B cell (primary cell): ENCODE measurements around the gene ATP6V0E2. TPM values are rescaled to one million over a fixed set of nuclear protein-coding genes. Genes with fewer than 3 reads are reported as not detected.

Experiments used
- ATAC-seq: fragments of 200-7000 bp; cut with Tn5 transposase; one replicate; pipeline ENCODE4 v1.10.0; 2021; ENCODE audit warnings: low read depth, mild to moderate bottlenecking, moderate number of reproducible peaks, moderate library complexity
- CTCF ChIA-PET: fragments of 350-600 bp; sonication (Branson Sonifier 250); formaldehyde crosslinking; loops from one replicate; lab custom pipeline; 2021; ENCODE audit warnings: antibody characterized with exemption, inconsistent platforms; lab: Charles Lee
- POLR2A ChIA-PET: fragments of 350-600 bp; sonication (Branson Sonifier 250); formaldehyde crosslinking; loops from one replicate; lab custom pipeline; 2021; ENCODE audit warnings: antibody characterized with exemption; lab: Charles Lee
- DNase-seq: peaks from one replicate; pipeline ENCODE4 v3.0.0; 2013
- H2AFZ ChIP-seq: 2 replicates; pipeline ENCODE4 v1.6.1; 2012; ENCODE audit warnings: mild to moderate bottlenecking, low read depth, low read length; ENCODE audit not compliant: insufficient read depth, poor library complexity, severe bottlenecking
- H3K27ac ChIP-seq, 2 donors: 1 replicate in 1 of 2; 2 replicates in 1 of 2; pipeline ENCODE4 v1.5.1; 2012 to 2013; ENCODE audit warnings: low read length in 2 of 2, mild to moderate bottlenecking in 2 of 2, moderate library complexity in 1 of 2
- H3K27me3 ChIP-seq, 4 experiments: fragments of 200-600 bp in 1 of 4; sonication (generic) in 1 of 4; replicated peaks in 1 of 4; 1 replicate in 2 of 4; 2 replicates in 2 of 4; pipeline versions ENCODE4 v1.6.1 to v1.7.0; 2013 to 2016; ENCODE audit warnings: low read length in 3 of 4, mild to moderate bottlenecking in 2 of 4, mixed read lengths in 1 of 4, moderate library complexity in 1 of 4; ENCODE audit not compliant: insufficient read depth in 4 of 4, control insufficient read depth in 3 of 4; ENCODE audit errors: control extremely low read depth in 1 of 4
- H3K36me3 ChIP-seq, 2 experiments: replicated peaks in 1 of 2; 1 replicate in 1 of 2; 2 replicates in 1 of 2; pipeline versions ENCODE4 v1.6.1 to v1.7.1; 2013; ENCODE audit warnings: low read length in 1 of 2; ENCODE audit not compliant: insufficient read depth in 2 of 2, control insufficient read depth in 1 of 2; ENCODE audit errors: control extremely low read depth in 1 of 2, extremely low read depth in 1 of 2
- H3K4me1 ChIP-seq, 2 donors: fragments of 200-600 bp in 1 of 2; sonication (generic) in 1 of 2; 1 replicate in 1 of 2; 2 replicates in 1 of 2; pipeline versions ENCODE4 v1.5.1 to v1.6.1; 2013 to 2017; ENCODE audit warnings: low read length in 2 of 2; ENCODE audit not compliant: control insufficient read depth in 2 of 2, insufficient read depth in 2 of 2
- H3K4me2 ChIP-seq: replicated peaks from 2 replicates; pipeline ENCODE3; 2012; ENCODE audit warnings: mild to moderate bottlenecking, low read depth, low read length; ENCODE audit not compliant: poor library complexity, severe bottlenecking
- H3K4me3 ChIP-seq, 5 experiments: fragments of 200-600 bp in 1 of 5; sonication (generic) in 1 of 5; 1 replicate in 3 of 5; 2 replicates in 2 of 5; pipeline versions ENCODE4 v1.5.1 to v1.7.0; 2011 to 2016; ENCODE audit warnings: low read length in 4 of 5, mild to moderate bottlenecking in 4 of 5, low read depth in 2 of 5, control low read depth in 1 of 5, moderate library complexity in 1 of 5; ENCODE audit not compliant: insufficient read depth in 1 of 5; ENCODE audit errors: control extremely low read depth in 1 of 5, extremely low read depth in 1 of 5
- H3K79me2 ChIP-seq: fragments of 200-600 bp; sonication (generic); one replicate; pipeline ENCODE4 v1.6.0; 2016; ENCODE audit warnings: low read length; ENCODE audit not compliant: control insufficient read depth, insufficient read depth
- H3K9ac ChIP-seq: fragments of 200-600 bp; sonication (generic); 2 replicates; pipeline ENCODE4 v1.6.1; 2017; ENCODE audit warnings: mild to moderate bottlenecking, low read length, moderate library complexity
- H3K9me3 ChIP-seq, 3 donors: one replicate each; pipeline versions ENCODE4 v1.6.1 to v1.7.1; 2013; ENCODE audit warnings: low read length in 2 of 3; ENCODE audit not compliant: control insufficient read depth in 2 of 3, insufficient read depth in 1 of 3; ENCODE audit errors: control extremely low read depth in 1 of 3
- H4K20me1 ChIP-seq: 2 replicates; pipeline ENCODE4 v1.6.0; 2012; ENCODE audit warnings: mild to moderate bottlenecking, low read length; ENCODE audit not compliant: insufficient read depth, control insufficient read depth, poor library complexity, severe bottlenecking
- H3K27ac Mint-ChIP-seq: one replicate; pipeline ENCODE4 v1.8.0; 2021; ENCODE audit warnings: mixed read lengths
- H3K27me3 Mint-ChIP-seq: one replicate; pipeline ENCODE4 v1.8.0; 2021; ENCODE audit warnings: mixed read lengths
- H3K4me1 Mint-ChIP-seq: one replicate; pipeline ENCODE4 v1.8.0; 2021; ENCODE audit warnings: mixed read lengths
- H3K4me3 Mint-ChIP-seq: one replicate; pipeline ENCODE4 v1.8.0; 2021; ENCODE audit warnings: mixed read lengths
- H3K9me3 Mint-ChIP-seq: one replicate; pipeline ENCODE4 v1.8.0; 2022; ENCODE audit warnings: mixed read lengths; ENCODE audit not compliant: insufficient read depth
- CTCF ChIP-seq: fragments of 200-600 bp; IDR thresholded peaks from one replicate; pipeline ENCODE4 v1.8.0; 2022; ENCODE audit warnings: antibody characterized with exemption, mild to moderate bottlenecking
- EZH2 ChIP-seq: IDR thresholded peaks from 2 replicates; pipeline ENCODE4 v1.6.1; 2012; ENCODE audit warnings: borderline replicate concordance, low read depth, mild to moderate bottlenecking, moderate library complexity, low read length; ENCODE audit not compliant: insufficient read depth, poor library complexity, severe bottlenecking
- WGBS: methylation state at CpG from one replicate; pipeline ENCODE4 v1.1.5; 2013; ENCODE audit warnings: missing lambda C conversion rate; ENCODE audit not compliant: insufficient coverage; 5-methylcytosine and 5-hydroxymethylcytosine counted together
- intact Hi-C: fragments of 100-400 bp; cut with micrococcal nuclease; formaldehyde crosslinking; loops from one replicate; pipeline ENCODE4 v1.10.0; 2022
- polyA plus RNA-seq: library from polyadenylated mRNA; depleted of rRNA; stranded (reverse); fragments of >200 nt; gene quantifications from 2 replicates; pipeline ENCODE4 v1.2.3, GENCODE V29; 2012
- total RNA-seq, 2 donors: library from RNA; stranded (reverse); fragments of 120-200 nt in 1 of 2; gene quantifications; 1 replicate in 1 of 2; 2 replicates in 1 of 2; pipeline versions ENCODE4 v1.2.3 to v1.2.4, GENCODE V29; 2013 to 2022

ATP6V0E2 gene
- total and polyA plus RNA-seq, 2 donors (not counting 1 experiment from before 2014, with no cell fraction given), result 13.5 to 49.6 TPM

GRCh38 chr7:149871576-149871975 lies 2.2 kb upstream of the ATP6V0E2 start:
- H3K27me3 ChIP-seq, result no peaks in the 10 kb centered on the region
- peaks cover 12% of the 10 kb centered on the region for H3K79me2 ChIP-seq
- Mint-ChIP-seq H3K9me3 (no peaks in the 10 kb centered on the region), H3K4me1 (peaks cover 43% of the 10 kb centered on the region), H3K4me3 (peak overlapping the region; percentile 32), H3K27me3 (no peaks in the 10 kb centered on the region), H3K27ac (no peak overlapping the region)
- H3K36me3 ChIP-seq, result peaks cover 0 to 4% of the 10 kb centered on the region in 2 experiments
- CTCF ChIA-PET, result no interaction called here
- no peak overlapping the region for H3K9ac ChIP-seq
- no peaks in the 10 kb centered on the region for H3K9me3 ChIP-seq
- no peak overlapping the region for H3K4me3 ChIP-seq
- DNase-seq, result no peak
- H3K27ac ChIP-seq, result no peak overlapping the region
- ATAC-seq, result no peak
- H3K4me1 ChIP-seq, result peaks cover 44 to 46% of the 10 kb centered on the region in 2 donors
- WGBS, result 100% methylated on average over 1 of the region's 1 CpG
- POLR2A ChIA-PET, result interaction anchor here (0.7 kb wide), 1 partner anchor 272 kb away, joined by 3 read pairs; no protein-coding TSS in a partner anchor
- no peaks in the 10 kb centered on the region for H4K20me1 ChIP-seq
- intact Hi-C loops, result loop anchor here (5.0 to 10.0 kb wide), 2 partner anchors 154 to 377 kb away; partner anchors contain the start of gene ZNF746
- no peak overlapping the region for H3K4me2 ChIP-seq
- H2AFZ ChIP-seq, result no peak overlapping the region
- no peak for TF ChIP-seq CTCF
- no peak for TF ChIP-seq EZH2

- H3K4me2 ChIP-seq, result peak overlapping the region; percentile 95
- WGBS, result 13% methylated on average over 10 of the region's 13 CpGs
- H3K9me3 Mint-ChIP-seq, result no peaks in the 10 kb centered on the region
- peak overlapping the region; percentile 3 to 90 (median 73) for H3K4me3 ChIP-seq
- H3K27me3 ChIP-seq, result no peaks in the 10 kb centered on the region
- intact Hi-C loops, result loop anchor here (1.0 to 10.0 kb wide), 4 partner anchors 34 to 378 kb away; partner anchors contain the start of genes ZNF746 and ZNF862
- H3K4me1 ChIP-seq, result peaks cover 40 to 44% of the 10 kb centered on the region in 2 donors
- no peaks in the 10 kb centered on the region for H4K20me1 ChIP-seq
- peak; percentile 38 for DNase-seq
- H3K27me3 Mint-ChIP-seq, result no peaks in the 10 kb centered on the region
- no peak overlapping the region for H3K27ac Mint-ChIP-seq
- peaks cover 12% of the 10 kb centered on the region for H3K79me2 ChIP-seq
- H3K4me1 Mint-ChIP-seq, result peaks cover 40% of the 10 kb centered on the region
- ATAC-seq, result no peak
- TF ChIP-seq CTCF (no peak), EZH2 (no peak)
- H3K4me3 Mint-ChIP-seq, result peak overlapping the region; percentile 90
- peaks cover 0 to 4% of the 10 kb centered on the region in 2 experiments for H3K36me3 ChIP-seq
- no peak overlapping the region for H3K27ac ChIP-seq
- H3K9me3 ChIP-seq, result no peaks in the 10 kb centered on the region
- H3K9ac ChIP-seq, result peak overlapping the region; percentile 80
- ChIA-PET CTCF (no interaction called here), POLR2A (no interaction called here)
- H2AFZ ChIP-seq, result peak overlapping the region; percentile 98
These were observed 1.2 kb upstream of the ATP6V0E2 start for GRCh38 chr7:149872419-149873073.
